ENCODE measurements around the gene CYP4B1.
"Not testable (repeated sequence)": the region's sequence is repeated elsewhere in the genome, so short reads cannot be mapped to it uniquely, and the experiment has no call there.

Gene CYP4B1

GRCh38 chr1:46816930-46817329, 18.1 kb downstream of the CYP4B1 start:
- DNase-seq, result no peak

GRCh38 chr1:46817814-46818213, 19.0 kb downstream of the CYP4B1 start:
- DNase-seq, result no peak

- no peak for DNase-seq
These were observed 19.7 kb downstream of the CYP4B1 start for GRCh38 chr1:46818591-46818990.

GRCh38 chr1:46819335-46819734, 20.5 kb downstream of the CYP4B1 start:
- no peak for DNase-seq

- no peak for DNase-seq
These were observed 21.2 kb downstream of the CYP4B1 start for GRCh38 chr1:46820076-46820475.

- no peak for DNase-seq
These were observed 21.8 kb downstream of the CYP4B1 start for GRCh38 chr1:46820560-46821060.

- DNase-seq, result no peak
These were observed 23.5 kb downstream of the CYP4B1 start for GRCh38 chr1:46822248-46822826.

GRCh38 chr1:46823151-46823550, 24.3 kb downstream of the CYP4B1 start:
- no peak for DNase-seq

- DNase-seq, result not testable (repeated sequence)
These were observed 28.0 kb downstream of the CYP4B1 start for GRCh38 chr1:46826892-46827291.

GRCh38 chr1:46830665-46831322, 31.9 kb downstream of the CYP4B1 start:
- no peak for DNase-seq

GRCh38 chr1:46835469-46835868, 36.6 kb downstream of the CYP4B1 start:
- not testable (repeated sequence) for DNase-seq

- DNase-seq, result not testable (repeated sequence)
These were observed 47.5 kb downstream of the CYP4B1 start for GRCh38 chr1:46846386-46846785.

- DNase-seq, result not testable (repeated sequence)
These were observed 58.8 kb downstream of the CYP4B1 start for GRCh38 chr1:46857660-46858065.

- DNase-seq, result no peak
These were observed 63.5 kb downstream of the CYP4B1 start for GRCh38 chr1:46862348-46862747.
